SIG-M5 treated with dmso at 0.1 percent for 504 hours (cell line): ENCODE data around the gene ENOX2.

Source experiments
- DNase-seq: peaks from one replicate; lab custom pipeline; 2025; ENCODE audit not compliant: unreplicated experiment; lab: John Stamatoyannopoulos, UW

ENOX2 gene

DNA sequence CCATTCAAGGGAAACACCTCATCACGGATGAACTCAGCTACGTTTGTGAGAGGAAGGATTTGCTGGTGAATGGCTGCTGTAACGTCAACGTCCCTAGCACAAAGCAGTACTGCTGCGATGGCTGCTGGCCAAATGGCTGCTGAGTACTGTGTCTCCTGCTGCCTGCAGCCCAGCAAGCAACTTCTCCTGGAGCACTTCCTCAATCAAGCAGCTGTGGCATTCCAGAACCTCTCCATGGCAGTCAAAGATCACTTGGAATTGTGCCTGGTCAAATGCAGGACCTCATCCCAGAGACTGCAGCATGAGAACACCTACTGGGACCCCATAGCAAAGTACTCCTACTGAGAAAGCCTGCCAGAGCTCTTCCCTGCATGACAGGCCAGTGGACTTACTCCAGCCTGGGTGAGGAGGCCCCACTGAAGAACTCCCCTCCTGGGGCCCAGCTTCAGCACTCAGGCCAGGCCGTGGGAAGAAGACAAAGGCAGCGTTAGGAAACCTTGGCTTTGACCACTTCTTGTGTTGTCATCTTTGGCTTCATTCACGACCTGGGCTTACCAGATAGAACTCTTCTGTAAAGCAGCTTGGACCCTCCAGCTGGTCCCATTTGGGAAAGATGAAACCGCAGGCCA lies 256.9 kb downstream of the ENOX2 start:
- no peak for DNase-seq

DNA sequence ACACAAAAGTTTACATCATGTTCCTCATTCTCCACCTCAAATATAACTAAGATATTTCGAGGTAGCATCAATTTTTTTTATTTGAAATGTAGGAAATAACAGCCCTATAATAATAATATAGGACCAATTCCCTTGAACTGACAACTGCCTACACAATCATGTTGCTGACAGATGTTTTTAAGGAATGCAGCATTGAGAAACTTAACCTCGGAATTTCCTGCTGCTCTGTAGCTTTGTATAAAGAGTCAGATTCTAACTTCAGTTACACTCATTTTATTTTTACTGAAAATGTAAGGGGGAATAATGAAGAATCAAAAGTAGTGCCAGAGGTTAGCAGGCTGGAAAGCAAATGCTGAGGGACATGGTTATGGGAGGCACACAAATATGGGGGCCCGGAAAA lies 265.4 kb downstream of the ENOX2 start:
- no peak for DNase-seq

DNA sequence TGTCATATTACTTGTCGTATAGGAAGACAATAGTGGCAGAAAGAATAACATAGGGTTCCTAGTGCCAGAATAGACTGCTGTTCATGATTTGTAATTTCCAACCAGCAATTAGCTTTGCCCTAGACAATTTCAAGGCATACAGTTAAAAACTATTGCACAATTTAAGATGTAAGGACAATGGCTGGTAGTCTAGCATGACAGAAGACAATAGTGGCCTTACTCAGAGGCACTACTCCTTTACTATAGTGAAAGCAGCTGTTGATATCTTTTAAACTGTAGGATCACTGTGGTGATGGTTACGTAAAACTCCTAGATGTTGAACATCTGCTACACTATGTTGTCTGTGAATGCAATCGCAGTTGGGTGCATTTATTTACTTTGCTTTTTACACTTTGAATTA lies 266.7 kb downstream of the ENOX2 start:
- no peak for DNase-seq

DNA sequence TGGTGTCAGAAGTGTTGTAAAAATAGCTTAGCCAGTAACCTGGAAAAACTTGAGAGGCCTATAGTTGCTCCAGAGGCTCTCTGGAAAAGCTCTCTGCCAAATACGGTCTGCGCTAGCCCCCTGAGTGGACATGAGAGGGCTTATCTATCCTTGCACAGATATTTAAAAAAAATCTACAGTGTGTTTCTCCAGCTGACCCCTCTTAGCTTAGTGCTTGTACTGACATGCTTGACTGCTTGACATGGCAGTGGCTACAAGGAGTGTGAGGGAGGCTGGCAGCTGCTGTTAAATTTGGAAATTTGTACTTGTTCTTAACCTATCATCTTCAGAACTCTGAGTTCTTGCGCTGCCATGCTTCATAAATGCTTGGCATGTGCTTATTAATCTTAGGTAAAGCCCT lies 272.0 kb downstream of the ENOX2 start:
- DNase-seq, result no peak

DNA sequence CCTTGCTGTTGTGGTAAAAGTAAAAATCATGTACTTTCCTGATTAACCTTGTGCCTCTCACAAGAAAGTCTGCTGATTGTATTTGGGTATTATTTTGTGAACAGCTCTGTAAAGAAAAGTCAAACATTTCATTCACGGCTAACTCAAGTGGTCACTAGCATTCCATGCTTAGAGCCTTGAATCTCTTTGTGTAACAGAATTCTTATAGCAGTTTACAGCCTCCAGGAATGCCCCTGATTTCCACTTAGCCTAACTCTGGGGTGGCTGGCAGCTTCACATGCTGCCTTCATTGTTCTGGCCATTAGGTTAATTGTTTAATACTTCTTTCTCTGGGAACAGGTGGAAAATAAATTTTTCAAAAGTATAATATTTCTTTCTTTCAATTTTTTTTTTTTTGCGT lies 274.5 kb downstream of the ENOX2 start:
- no peak for DNase-seq

DNA sequence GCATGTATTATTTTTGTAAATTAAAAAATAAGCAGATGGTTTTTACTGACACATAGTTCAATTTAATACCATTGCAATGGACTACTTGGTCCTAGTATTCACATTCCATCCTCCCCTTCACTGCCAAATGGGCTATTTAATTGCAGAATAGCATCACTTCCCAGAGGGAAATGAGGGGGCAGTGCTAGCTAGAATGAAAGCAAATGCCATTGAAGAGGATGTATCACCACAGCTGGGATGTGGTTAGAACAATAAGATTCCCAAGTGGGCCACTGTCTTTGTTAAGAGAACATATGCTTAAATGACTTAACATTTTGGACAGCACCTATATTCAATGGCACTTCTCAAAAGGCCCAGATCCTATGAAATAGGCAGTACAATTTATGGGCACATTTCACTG lies 276.5 kb downstream of the ENOX2 start:
- no peak for DNase-seq

DNA sequence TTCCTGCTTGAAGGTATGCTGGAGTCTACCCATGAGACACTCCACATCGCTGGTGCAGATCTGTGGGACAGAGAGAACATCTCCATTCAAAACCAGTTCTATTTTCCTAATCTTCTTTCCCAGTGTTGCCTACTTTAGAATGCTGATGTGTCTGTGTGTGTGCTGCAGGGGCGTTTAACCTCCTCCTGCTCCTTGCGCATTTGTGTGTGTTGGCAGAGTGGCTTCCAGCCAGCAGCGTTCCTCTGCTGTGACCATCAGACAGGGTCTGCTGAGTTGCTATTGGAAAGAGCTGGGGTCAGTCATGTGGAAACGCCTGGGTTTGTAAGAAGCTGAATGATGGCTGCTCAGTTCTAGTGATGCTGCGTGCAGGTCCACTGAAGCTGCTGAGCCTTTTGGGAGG lies 277.6 kb downstream of the ENOX2 start:
- DNase-seq, result no peak

DNA sequence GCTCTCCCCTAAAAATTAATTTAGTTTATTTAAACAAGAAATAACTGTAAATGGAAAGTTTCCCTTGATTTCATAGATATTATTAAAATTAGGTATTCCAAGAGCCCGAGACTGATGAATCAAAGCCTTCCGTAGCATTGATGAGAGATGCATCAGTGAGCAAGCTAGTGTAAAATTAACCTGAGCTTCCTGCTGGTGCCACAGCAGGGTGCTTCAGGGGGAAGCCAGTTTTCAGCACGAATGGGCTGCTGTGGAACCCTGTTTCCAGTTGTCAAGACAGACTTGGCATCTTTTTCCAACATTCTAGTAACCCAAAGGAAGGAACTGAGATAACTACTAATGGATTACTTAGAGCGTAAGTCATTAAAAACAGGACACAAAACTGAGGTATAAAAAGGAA lies 279.5 kb downstream of the ENOX2 start:
- DNase-seq, result no peak

DNA sequence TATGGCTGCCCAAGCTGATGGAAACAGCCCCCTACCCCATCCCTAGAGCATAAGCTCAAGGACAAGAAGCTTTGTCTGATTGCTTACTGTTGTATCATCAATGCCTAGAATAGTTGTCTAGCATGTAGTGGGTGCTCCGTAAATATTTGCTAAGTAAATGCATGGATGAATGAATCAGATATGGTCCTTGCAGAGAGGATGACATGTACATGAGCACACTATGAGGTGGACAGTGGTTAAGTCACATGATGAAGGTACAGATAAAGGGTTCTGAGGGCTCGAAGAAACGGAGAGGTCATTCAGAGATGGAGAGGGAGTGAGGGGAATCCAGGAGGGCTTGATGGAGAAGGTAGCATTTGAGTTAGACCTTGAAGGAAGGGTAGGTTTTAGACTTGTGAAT lies 287.1 kb downstream of the ENOX2 start:
- DNase-seq, result no peak

DNA sequence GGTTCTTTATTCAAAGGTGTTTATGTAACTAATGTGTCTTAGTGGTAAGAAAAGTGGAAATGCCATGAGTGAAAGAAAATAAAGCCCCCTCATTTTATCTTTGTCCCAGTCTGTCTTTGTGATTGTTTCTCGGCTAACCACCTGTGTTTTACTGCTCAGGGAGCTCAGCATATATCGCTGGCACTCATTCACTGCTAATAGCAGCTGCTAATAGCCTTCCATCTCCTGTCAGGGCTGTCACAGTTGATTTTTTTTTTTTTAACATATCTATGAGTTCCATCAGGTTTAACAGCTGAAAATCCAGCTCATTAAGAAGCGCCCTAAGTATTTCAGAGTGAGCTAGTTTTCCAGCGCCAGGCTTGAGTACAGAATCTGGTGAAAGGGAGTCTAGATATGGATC lies 295.6 kb downstream of the ENOX2 start:
- no peak for DNase-seq

DNA sequence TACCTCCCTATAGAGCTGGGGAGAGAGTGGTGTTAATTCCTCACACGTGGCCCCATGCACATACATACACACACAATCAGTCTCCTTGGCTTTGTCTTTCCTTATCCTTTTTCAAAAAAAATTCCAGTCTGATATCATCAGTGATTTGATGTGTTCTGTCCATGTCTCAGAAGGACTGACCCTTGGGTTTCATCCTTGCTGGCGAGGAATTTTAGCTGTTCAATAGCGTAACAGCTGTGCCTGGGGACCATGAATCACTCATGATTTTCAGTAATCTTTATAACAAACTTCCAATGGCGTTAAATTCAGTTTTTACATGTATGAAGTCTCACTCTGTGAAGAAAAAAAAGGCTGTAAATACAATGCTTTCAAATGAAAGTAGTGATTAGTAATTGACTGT lies 296.6 kb downstream of the ENOX2 start:
- DNase-seq, result no peak

DNA sequence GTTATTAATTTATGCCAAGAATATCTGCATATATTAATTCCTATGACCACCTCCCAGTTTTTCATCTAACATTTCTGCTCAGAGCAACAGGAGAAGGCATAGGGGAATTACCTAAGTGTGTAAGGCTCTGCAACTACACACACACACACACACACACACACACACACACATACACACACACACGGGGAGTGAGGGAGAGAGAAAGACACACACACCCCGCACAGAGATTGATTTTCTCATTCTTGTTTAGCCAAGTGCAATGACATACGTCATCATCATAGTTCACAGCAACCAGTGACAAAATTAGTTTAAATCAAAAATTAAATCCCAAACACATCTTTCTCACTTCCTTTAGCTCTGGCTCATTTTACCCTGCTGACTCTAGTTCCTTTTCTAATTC lies 298.1 kb downstream of the ENOX2 start:
- DNase-seq, result no peak

DNA sequence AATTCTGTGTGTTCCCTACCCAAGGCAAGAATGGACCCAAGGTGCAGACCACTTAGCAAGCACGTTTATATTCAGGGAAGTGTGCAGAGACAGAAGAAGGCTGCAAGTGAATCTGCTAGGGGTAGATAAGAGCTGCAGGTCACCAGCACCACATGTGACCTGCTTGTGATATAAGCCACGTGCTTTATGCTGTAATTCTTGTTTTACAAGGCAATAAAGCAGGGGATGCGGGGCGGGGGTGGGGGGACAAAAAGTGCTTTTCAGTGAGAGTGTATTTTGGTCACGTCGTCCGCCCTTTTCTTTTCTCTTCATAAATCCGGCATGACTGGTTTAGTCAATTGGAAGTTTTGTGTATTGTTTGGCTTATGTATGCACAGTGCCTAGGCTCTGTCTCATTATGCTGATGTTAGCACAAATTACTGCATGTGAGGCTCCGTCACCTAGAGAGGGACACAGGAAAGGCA lies 308.5 kb downstream of the ENOX2 start:
- DNase-seq, result no peak

DNA sequence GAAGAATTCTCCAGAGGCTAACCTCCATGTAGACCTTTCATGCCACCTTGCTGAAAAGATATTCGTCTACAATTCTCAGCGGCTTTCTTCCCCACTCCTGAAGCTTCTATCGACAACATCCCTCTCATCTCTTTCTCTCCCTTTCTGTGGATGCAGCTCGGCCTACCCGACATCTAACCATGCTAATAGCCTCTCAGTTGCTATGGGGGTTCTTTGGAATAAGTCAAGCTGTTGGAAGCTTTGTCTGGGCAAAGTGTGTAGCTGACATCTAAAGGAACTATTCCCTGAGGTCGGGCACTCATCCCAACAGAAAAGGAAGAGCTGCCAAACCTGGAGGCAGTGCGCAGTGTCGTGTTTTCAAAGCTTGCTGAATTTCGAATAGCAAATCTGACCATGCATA lies 309.1 kb downstream of the ENOX2 start:
- DNase-seq, result no peak

DNA sequence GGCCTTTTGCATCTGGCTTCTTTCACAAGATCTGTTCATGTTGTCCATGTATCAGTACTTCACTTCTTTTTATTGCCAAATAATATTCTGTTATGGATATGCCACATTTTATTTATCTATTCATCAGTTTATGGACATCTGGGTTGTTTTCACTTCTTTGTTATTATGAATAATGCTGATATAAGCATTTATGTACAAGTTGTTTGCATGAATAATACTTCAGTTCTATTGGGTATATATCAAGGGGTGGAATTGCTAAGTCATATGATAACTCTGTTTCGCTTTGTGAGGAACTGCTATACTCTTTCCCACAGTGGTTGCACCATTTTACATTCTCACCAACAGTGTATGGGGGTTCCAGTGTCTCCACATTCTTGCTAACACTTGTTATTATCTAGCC lies 310.8 kb downstream of the ENOX2 start:
- DNase-seq, result no peak

DNA sequence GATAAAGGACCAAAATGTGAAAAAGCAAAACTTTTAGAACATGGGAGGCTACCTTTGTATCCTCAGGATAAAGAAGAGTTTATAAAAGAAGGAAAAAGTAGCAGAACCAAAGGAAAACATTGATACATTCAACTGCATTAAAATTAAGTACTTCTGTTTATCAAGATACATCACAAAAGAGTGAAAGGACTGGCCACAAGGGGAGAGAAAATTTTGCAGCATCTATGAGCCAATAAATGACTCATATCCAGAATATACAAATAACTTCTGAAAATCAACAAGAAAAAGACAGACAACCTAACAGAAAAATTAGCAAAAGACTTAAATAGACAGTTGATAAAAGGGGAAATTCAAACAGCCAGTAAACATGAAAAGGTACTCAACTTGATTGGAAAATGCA lies 324.1 kb downstream of the ENOX2 start:
- no peak for DNase-seq

DNA sequence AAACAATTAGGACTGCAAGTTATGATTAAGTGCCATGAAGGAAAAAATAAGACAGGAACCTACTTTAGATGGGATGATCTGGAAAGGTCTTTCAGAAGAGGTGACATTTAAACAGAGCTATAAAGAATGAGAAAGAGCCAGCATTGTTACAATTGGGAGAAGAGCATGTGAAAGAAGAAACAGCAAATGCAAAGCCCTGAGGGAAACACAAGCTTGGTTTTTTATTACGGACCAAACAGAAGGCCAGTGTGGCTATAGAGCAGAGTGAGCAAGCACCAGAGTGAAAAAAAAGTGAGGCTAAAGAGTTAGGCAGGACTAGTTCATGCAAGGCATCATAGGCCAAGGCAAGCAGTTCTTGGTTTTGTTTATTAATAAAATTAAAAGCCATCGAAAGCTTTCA lies 325.6 kb downstream of the ENOX2 start:
- DNase-seq, result no peak

DNA sequence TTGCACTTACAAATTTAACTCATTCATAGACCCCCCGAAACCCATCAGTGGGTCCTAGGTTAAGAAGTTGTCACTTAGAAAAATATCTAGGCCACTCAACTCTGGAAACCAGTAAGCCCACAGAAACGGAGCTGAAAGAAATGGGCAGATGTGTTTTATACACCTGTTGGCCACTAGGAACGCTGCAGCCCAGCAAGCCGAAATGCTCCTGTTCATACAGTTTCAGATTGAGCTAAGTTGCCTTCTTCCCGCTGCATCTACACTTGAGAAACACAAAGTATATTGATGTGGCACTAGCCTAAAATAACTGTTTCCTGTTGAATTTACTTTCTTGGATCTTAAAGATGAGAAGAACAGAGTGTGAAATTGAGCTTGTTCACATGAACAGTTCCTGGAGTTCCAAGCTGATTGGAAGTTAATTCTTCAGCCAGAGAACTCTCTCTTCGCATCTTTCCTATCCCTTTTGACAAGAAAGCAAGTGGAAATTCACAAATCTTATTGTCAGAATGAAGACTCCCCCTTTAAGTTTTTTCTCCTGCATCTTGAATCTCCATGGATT lies 327.1 kb downstream of the ENOX2 start:
- no peak for DNase-seq
